NCI-H345 treated with DMSO at 0.1 percent for 48 hours (cell line): Measurements from ENCODE around the gene FIBCD1.

ENCODE experiments used
- DNase-seq: peaks from one replicate; lab custom pipeline; 2025; ENCODE audit not compliant: unreplicated experiment; lab: John Stamatoyannopoulos, UW

The FIBCD1 gene

DNA sequence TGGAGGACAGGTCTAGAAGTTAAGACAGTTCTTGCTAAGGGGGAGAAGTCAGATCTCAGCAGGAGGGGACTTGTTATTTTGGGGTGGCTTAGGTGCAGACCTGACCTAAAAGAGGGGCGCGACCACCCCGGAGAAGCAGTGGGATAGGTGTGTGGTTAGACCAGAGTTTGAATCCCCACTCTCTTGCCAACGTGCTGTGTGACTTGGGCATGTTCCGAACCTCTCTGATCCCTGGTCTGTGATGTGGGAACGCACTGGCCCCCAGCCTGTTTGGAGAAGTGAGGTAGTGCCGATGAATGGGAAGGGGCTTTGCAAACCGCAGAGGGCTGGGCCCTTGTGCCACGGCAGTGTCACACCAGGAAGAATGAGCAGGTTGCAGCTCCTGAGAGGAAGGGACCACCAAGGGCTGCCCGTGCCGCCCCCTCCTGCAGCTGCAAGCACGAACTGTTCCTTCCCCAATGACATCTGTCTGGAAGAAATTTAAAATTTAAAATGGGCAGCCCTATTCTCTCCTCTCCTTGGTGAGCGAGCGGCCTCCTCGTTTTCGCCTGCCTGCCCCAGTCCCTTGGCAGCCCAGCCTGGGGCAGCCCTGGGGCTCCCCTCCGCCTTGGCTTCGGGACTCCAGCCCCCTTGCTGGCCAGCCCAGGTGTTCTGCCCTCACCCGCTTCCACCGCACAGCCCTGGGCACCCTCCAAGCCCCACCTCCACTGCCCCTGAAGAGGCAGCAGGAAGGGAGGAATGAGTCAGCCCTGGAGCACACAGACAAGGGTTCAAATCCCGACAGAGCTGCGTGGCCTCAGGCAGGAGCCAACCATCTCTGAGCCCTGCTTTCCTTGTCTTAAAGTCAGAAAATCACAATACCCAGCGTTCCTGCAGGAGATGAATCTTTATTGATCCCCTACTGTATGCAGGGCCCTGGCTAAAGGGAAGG lies 1.6 kb downstream of the FIBCD1 start:
- no peak for DNase-seq

DNA sequence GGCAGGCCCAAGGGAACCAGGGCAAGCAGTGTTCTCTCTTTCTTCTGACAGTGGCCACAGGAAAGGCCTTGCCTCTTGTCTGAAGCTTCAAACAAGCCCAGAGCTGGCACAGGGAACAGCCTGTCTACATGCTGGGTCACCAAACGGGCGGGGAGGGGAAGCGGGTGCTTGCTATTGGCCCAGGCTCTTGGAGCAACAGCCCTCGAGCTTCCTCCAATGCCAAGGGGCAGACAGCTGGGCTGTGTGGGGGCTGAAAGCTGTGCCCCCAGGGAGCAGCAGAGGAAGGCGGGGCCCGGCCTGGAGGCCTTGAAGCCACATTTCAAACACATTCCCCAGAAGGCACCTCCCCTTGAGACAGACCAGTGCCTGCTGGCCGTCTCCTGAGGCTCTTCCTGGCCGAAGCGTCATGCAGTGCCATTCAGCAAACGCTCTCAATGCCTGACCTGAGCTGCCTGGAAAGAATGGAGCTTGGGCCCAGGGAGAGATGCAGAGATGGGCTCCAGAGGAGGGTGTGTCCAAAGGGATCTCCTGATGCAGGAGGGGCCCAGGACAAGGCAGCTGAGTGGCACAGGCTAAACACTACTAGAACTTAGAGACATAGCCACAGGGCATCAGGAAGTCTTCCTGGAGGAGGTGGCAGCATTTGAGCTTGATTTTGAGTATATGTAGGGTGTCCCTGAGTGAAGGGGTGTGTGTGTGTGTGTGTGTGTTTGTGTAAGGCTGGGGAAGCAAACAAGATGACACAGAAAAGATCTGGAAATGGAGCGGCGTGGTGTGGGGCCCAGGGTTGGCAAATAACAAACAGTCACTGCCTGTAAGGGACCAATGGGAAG lies 2.5 kb downstream of the FIBCD1 start:
- no peak for DNase-seq

- DNase-seq, result no peak
Observed at GRCh38 chr9:130935648-130936271, 3.3 kb downstream of the FIBCD1 start.

DNA sequence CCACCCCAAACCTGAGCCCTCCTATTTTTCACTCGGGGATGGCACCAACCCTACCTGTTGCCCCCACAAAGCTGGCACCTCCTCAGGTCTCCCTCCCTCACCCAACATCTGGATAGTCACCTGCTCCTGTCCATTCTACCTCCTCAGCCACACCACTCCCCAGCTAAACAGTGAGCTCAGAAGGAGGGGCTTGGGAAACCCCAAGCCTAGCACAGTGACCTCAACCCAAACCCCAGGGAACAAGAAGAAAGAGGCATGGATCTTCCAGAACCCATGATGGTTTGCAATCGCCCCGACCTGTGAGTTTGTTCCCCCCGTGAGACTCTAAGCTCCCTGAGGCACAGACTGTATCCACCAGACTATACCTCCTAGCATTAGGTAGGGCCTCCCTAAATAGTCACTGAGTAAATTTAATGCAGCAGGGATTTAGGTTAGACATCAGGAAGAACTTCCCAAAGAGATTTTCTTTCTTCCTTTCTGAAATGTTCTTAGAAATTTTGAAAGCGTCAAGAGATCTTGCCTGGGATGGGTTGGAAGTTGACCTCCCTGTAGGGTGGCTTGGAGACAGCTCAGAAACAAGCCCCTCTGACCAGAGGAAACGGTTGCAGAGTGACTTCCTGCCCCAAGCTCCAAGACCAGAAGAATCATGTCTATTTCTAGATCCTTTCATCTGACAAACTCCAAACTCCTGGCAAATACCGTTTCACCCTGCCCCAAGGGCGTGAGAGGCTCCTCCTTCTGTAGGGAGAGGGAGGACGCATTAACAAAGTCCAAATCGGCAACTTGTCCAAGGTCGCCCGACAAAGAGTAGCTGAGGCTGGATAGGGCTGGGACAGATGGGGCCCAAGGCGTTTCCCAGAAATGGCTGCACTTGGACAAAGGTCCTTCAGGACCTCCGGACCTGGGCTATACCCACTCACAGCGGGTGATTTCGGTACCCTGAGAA lies 4.1 kb downstream of the FIBCD1 start:
- no peak for DNase-seq

GRCh38 chr9:130934246-130934645 lies 4.8 kb downstream of the FIBCD1 start:
- no peak for DNase-seq

DNA sequence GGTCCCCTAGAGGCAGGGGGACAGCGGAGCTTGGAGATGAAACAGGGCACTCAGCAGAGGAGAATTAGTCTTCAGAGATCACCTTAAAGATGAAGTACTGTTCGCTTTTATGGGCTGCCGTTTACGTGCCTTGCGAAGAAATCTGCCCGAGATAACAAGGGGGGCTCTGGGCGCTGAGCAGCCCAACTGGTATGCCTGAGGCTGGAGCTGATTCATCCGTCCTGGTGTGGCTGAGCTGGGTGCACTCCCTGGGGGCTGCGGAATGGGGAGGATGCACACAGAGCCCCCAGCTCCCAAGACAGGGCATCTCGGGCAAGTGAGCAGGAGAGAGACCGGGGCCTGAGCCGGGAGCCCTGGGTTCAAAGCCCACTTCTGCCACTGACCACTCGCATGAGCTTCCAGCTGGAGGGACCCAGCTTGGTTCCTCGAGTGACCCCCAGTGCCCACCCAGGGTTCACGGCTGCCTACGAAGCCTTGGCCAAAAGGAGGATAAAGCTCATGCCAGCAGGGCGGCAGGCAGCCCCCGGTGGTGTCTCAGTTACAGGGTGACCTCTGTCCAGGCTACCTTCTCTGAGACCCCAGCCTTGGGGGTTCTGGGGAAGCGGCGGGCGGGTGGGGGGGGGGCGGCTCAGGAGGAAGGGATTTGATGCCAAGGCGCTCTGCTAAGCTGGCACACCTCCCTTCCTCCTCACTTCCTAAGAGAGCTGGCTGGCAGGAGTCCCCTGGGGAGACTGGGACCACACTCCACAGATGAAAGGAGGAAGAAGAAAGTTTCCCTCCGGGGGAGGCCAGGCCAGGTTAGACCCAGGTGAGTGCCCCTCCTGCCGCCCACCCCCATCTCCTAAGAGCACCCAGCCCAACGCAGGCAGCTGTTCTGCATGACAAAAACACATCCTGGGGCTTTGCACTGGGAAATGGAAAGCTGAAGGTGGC lies 5.7 kb downstream of the FIBCD1 start:
- no peak for DNase-seq

DNA sequence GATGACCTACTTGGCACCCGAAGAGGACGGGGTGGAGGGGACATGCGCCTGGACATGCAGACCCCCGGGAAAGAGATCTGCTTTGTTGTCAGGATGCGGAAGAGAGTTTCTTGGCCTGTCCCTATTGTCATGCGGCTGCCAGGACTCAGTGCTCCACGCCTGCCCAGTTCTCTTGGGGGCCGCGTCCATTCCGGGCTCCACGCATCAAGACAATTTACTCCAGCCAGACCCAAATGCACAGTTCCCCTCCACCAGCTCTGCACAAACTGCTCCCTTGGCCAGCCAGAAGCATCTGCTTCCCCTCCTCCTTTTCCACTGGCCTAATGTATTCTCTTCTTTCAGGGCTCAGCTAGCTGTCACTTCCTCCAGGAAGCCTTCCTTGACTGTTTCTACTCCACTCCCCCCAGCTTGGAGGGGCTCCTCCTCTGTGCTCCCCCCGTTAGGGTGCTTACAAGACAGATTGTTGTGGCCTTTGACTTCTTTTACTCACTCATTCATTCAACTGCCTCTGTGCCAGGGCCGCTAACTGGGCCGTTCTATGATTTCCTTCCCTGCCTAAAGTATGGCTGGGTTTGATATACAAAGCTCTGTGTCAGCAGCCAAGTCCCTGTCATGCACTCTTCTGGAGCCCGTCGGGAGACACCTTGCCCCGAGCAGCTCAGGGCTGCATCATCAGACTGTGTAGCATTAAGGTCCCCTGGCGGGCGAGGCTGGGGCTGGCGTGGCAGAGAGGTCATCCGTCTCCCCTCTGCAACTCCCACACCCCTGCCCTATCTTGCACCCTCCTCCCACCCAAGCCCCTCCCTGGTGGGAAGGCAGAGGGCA lies 6.6 kb downstream of the FIBCD1 start:
- DNase-seq, result no peak

DNA sequence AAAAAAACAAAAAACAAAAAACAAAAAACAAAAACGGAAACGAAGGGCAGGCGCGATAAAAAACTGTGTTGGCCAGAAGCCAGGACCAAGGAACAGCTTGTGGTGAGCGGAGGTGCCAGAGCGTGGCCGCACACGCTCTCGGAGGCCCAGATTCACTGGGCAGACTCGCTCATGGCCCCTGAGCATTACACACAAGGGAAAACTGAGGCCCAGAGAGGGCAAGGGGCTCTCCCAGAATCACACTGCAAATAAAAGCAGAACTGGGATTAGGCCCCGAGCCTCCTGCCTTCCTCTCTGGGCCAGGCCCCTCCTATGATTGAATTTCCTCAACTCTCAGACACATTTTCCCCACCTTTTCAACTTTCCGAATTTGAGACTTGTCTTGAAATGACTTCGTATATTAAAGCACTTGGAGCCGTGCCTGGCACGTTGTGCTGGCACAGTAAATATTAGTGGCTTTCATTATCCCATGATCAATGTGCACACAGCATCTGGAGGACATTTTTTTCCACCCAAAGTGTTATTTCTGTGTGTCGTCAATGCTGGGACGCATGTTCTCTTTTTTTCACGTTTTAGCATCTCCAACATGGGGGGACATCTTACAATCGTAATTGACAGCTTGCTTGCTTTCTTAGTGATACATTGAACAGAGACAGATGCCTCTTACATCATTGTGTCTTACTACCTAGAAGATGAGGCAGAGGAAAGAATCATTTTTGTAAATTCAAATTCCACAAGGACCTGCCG lies 7.4 kb downstream of the FIBCD1 start:
- DNase-seq, result no peak

DNA sequence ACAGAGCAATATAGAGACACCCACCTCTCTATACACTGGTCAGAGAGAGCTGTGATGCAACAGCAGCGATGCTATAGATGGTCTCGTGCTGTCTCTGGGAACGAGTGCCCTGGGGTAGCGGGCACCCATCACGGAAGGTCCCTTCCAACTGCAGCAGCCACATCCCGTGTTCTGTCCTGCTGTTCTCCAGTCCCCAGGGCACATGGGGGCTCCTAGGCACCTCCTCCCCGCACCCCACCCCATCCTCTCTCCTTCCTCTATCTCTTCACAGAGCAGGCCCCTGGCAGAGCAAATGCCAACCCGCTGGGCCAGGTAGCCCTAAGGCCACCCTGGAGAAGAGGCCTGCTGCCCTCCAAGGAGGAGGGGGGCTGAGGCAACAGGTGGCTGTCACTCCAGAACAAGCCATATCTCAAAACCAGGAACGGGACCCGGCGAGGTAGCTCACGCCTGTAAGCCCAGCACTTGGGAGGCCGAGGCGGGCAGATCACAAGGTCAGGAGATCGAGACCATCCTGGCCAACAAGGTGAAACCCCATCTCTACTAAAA lies 8.2 kb downstream of the FIBCD1 start:
- DNase-seq, result no peak

GRCh38 chr9:130930132-130930803 lies 8.8 kb downstream of the FIBCD1 start:
- no peak for DNase-seq

- DNase-seq, result no peak
Observed at GRCh38 chr9:130929571-130930038, 9.4 kb downstream of the FIBCD1 start.

DNA sequence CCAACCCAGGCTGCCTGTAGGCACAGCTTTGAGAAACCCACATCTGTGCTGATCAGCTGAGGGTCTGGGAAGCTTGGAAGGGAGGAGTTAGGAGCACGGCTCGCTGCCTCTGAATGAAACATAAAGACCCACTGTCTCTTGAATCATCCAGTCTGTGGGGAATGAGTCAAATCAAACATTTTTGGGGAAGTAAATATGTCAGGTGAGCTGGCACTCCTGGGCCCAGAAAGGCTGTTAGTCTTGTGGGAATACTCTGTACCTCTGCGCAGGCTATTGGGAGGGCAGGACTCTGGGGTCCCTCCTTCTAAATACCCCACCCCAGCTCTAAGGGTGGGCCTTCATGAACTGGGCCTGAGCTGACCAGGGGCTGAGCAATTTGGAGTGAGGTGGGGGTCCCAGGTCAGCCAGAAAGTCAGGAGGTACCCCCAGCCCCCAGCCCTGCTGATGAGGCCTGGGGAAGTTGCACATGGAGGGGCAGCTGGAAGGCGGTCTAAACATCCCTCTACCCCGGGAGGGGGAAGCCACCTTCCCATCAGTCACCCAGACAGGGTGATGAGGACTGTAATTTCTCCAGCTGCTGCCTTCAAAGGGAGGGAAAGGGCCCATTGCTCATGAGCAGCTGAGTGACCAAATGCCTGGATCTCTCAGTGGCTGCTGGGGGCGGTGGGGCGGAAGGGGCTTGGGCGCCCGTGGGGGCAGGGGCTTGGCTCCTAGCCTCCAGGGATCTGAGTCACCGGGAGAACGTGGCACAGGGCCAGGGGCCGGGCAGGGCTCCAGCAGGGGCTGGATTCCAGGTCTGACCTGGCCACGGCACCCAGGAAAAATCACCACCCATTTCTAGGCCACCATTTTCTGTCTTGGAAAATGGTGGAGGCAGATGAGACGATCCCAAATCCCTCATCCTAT lies 10.8 kb downstream of the FIBCD1 start:
- DNase-seq, result no peak

DNA sequence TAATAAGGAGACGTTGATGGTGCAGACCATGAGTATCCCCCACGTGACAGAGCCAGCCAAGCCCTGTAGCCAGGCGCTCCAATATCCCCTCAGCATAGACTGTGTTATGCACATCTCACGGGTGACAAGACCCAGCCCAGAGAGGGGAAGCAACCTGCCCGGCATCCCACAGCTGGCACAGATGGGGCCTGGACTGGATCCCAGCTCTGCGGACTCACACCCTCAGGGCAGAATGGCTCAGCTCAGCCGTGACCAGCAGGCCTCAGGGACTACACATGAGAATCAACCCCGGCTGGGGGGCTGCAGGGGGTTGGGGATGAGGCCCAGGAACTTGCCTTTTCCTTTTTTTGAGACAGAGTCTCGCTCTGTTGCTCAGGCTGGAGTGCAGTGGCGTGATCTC lies 11.7 kb downstream of the FIBCD1 start:
- no peak for DNase-seq

DNA sequence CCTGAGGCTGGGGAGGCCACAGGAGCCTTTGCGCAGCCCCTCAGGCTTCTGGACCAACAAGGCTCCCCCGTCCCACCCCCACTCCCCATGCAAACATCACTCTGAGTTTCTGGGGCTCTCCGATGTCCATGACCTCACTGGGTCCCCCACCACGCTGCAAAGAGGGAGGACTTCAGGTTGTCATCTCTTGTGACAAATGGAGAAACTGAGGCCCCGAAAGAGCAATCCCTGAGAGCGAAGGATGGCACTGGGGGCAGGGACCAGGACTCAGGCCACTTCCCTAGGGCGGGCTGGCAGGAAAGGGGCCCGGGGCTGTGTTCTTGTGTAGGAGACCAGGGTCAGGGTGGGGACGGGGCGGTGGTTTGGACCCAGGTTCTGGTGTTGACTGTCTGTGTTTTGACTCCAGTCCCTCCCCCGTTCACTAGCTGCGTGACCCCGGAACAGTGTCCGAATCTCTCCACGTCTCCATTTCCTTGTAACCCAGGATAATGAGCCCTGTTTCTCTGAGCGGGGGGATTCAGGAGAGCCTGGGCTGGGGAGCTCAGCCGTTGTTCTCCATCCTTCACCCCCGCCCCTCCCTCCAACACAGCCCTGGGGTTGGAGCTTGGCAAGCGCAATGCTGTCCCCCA lies 13.9 kb downstream of the FIBCD1 start:
- no peak for DNase-seq

- DNase-seq, result no peak
Observed at GRCh38 chr9:130924448-130924788, 14.6 kb downstream of the FIBCD1 start.
